ENCODE data around the gene MYO9A. TPM values are rescaled to one million over a fixed set of nuclear protein-coding genes. Genes with fewer than 3 reads are reported as not detected.

The MYO9A gene
- total and polyA plus RNA-seq, 11 donors, result 3.2 to 33.9 (median 29.9) TPM

- H3K4me3 ChIP-seq, result no peak overlapping the region
- no peak for ATAC-seq
- TF ChIP-seq CTCF (IDR thresholded peaks at IDR 0.05), result no peak
- H3K36me3 ChIP-seq, result peaks cover 0 to 5% (median 3%) of the 10 kb centered on the region in 9 donors
- H3K4me1 ChIP-seq, result peaks cover 0 to 10% (median 0%) of the 10 kb centered on the region in 12 donors
- no peak overlapping the region for H3K27ac ChIP-seq
- WGBS, 4 donors, result 94 to 99% (median 95%) methylated on average over 13 of the region's 13 CpGs
- intact Hi-C loops (cut with DNase I), result no loop called here
- DNase-seq, result no peak
- H3K27me3 ChIP-seq, result no peaks in the 10 kb centered on the region
- peaks cover 0 to 38% (median 19%) of the 10 kb centered on the region in 12 donors for H3K9me3 ChIP-seq
Observed at GRCh38 chr15:71817351-71817750, 300.6 kb downstream of the MYO9A start.

GRCh38 chr15:71815301-71815700, 302.6 kb downstream of the MYO9A start:
- Histone ChIP-seq H3K36me3 (no peaks in the 10 kb centered on the region), H3K4me3 (no peak overlapping the region), H3K9me3 (peaks cover 0 to 18% (median 6%) of the 10 kb centered on the region in 12 donors), H3K4me1 (peaks cover 0 to 10% (median 0%) of the 10 kb centered on the region in 12 donors), H3K27ac (no peak overlapping the region), H3K27me3 (no peaks in the 10 kb centered on the region)
- TF ChIP-seq POLR2A (IDR thresholded peaks at IDR 0.05) (no peak), CTCF (IDR thresholded peaks at IDR 0.05) (no peak)
- ATAC-seq (no peak), DNase-seq (no peak)
- intact Hi-C loops (cut with DNase I), result no loop called here
- WGBS, 4 donors, result 88 to 94% (median 89%) methylated on average over 3 of the region's 3 CpGs

DNA sequence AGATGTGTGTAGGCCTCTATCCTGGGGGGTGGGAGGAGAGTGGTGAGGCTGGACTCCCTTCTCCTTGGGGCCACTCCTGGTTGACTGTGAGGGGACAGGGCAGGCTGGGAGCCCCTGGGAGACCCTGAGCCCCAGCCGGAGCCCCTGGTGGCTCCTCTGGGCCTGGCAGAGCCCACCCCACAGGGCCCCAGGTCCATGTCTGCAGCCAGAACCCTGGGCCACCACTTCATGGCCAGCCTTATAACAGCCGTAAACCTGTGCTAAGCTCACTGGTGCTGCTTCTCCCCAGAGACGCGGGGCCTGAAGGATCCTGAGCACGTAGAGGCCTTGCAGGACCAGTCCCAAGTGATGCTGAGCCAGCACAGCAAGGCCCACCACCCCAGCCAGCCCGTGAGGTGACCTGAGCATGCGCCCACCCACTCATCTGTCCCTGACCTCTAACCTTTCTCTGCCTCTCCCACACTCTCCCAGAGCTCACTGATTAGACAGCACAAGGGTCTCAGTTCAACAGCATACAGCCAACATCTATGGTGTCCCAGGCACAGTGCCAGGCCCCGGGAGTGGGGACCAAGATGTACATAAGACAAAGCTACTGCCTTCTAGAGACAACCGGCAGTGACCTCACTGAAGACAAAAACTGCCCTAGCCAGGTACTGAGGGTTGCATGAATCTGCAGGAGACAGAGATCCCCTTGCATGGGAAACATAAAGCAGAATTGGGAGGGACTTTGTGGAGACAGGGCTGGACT, 304.1 kb downstream of the MYO9A start:
- no peak for ATAC-seq
- WGBS, 4 donors, result 74 to 89% (median 85%) methylated on average over 5 to 9 of the region's 9 CpGs

More for the DNA sequence above, 304.1 kb downstream of the MYO9A start:
- intact Hi-C loops (cut with DNase I), result no loop called here
- Histone ChIP-seq H3K36me3 (no peaks in the 10 kb centered on the region), H3K4me1 (peaks cover 0 to 10% (median 0%) of the 10 kb centered on the region in 12 donors), H3K27ac (no peak overlapping the region), H3K27me3 (no peaks in the 10 kb centered on the region), H3K9me3 (peaks cover 0 to 5% (median 0%) of the 10 kb centered on the region in 12 donors), H3K4me3 (no peak overlapping the region)
- TF ChIP-seq CTCF (IDR thresholded peaks at IDR 0.05) (no peak), POLR2A (IDR thresholded peaks at IDR 0.05) (no peak)
- DNase-seq, result no peak

All from heart left ventricle (tissue), 16 donors.